Frontal cortex (tissue), 4 donors: Measurements from ENCODE around the gene SHROOM3. TPM values are rescaled to one million over a fixed set of nuclear protein-coding genes. Genes with fewer than 3 reads are reported as not detected.

Experiments
- DNase-seq, 2 donors: peaks; one replicate each; pipeline ENCODE4 v3.0.0; 2012; ENCODE audit warnings: low spot score in 2 of 2
- FAIRE-seq: peaks from 2 replicates; lab custom pipeline; 2012; peaks lifted over from hg19 to GRCh38; lab: Jason Lieb, UNC
- total RNA-seq: library from RNA; depleted of rRNA; stranded (reverse); fragments of >200 nt; gene quantifications from one replicate; pipeline ENCODE4 v1.2.3, GENCODE V29; 2014
- donor health status: control.
- donor health status: control.
- donor health status: control.

SHROOM3 gene
- total RNA-seq, 1 donor from 2014 or later: 9.8 TPM

DNA sequence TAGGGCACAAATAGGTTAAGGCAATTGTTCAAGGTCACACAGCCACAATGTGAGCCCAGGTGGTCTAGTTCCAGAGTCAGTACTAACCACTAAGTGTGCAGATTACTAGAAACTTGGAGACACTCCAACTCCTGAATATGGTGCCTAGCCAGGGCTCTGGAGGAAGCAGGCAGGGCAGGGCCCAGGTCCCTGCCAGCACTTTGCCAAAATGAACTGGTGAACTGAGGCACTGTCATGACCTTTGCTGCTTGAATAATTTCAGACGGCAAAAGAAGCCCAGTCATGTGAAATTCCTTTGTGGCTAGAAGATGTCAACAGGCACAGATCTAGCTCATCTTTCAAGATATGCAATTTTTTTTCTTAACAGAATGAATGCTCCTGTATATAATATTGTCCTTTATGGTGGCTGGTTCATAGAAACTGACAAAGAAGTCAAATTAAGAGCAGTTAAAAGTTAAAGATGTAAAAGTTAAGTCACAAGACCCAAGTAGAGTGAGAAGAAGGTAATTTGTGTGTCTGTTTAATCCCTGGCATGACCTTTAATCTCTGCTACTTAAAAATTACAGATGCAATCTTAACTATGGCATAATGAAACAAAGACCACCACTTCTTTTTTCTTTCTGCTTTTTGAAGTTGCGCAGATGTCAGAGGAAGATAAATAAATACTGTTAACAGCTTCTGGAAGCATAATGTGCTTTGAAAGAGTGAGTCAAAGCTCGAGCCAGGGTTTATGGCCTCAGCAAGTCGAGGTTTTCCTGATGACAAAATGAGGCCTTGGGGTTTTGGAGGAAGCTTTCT lies 54.1 kb downstream of the SHROOM3 start:
- FAIRE-seq (no peak), DNase-seq (no peak)

DNA sequence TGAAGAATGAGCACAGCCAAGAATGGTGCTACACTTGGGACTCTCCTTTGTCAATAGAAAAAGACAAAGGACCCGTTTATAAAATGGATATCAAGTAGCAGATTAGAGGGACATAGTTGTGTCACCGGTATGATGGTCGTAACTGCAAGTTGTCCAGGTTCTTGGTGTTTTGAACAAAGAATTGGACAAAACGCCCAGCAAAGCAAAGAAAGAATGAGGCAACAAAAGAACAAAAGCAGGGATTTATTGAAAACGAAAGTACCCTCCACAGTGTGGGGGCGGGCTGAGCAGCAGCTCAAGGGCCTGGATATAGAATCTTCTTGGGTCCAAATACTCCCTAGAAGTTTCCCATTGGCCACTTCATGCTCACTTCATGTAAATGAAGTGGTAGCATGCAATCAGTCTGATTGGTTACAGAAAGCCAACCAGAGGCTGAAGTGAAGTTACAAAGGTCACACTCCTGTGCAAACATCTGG lies 54.7 kb downstream of the SHROOM3 start:
- no peak for FAIRE-seq

DNA sequence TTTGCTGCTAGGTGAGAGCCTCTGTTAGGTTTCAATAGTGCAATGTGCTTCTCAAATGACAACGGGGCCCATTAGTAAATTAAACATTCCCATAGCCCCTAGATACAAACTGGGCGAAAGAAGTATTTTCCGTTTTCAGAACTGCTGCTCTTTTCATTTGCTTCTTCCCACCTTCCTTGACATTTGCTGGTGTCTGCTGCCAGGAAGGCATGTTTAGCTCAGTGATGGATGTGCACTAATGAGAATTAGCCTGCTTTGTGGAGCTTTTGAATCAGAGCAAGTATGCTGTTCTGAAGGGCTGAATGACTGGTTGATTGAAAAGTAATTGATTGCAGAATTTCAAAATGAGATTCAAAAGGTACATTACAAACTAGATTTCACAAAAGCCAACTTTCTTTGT lies 57.0 kb downstream of the SHROOM3 start:
- DNase-seq: no peak

More for the DNA sequence above, 54.7 kb downstream of the SHROOM3 start:
- no peak for DNase-seq

DNA sequence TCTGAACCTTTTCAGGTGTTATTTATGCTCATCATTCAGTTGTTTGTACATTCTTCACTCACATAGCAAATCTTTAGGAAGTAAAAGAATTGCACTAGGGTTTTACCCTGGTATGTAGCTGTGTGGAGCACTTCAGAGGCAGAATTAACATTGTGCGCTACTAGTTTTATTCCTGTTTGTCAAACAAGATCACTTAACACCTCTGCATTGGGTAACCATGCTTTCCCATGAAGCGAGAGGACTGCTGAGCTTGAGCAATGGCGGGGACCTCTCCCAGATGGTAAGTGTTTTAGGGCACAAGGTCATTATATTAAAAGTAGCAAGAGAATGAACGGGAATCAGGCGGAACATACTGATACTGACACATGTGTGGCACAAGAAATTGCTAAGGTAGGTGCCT lies 59.2 kb downstream of the SHROOM3 start:
- FAIRE-seq (no peak), DNase-seq (no peak)

More for the DNA sequence above, 57.0 kb downstream of the SHROOM3 start:
- FAIRE-seq: no peak

DNA sequence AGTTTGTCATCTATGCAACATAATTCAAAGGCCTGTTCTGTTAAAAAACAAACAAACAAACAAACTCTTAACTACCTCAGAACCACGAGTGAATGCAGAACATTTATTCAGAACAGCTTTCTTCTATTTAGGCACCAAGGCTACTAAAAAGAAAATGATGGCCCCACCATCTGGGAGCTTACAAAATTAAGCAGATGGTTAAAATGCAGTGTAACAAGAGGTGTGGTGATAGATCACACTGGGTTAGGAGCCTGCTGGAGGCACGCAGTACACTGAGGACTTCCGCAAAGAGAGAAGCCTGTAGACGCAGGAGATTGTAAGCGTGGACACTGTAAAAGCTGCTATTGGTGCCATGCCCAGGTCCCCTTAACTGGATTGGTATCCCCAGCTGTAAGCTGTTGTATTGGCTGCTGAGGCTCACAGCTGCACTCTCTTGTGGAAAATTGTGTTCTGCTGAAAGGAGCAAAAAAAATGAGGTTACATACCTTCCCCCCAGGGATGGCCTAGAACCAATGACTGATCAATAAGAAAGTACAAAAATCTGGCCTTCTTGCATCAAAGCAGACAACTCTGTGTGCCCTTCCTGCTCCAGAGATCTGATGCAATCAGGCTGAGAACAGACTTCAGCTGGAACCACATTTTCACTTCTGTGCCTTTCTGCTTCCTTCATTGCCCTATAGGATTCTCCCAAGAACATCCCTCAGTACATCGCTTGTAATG lies 60.0 kb downstream of the SHROOM3 start:
- DNase-seq (no peak), FAIRE-seq (no peak)

DNA sequence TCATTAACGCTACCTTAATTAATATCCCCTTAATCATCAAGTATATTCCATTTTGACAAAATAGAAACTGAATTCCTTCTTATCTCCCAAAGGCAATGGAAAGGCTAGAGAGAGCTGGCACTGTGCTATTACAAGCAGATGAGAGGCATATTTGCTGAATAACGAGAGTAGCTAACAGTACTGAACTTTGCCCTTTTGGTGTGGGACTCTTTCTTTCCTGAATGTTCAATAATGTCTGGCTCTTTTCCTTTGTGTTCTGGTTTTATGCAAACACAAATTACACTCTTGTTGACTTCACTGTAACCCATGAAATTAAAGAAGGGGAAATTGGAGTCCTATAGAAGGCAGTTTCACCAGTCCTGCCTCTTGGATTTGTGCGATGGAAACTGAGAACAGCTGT lies 63.5 kb downstream of the SHROOM3 start:
- no peak for FAIRE-seq

DNA sequence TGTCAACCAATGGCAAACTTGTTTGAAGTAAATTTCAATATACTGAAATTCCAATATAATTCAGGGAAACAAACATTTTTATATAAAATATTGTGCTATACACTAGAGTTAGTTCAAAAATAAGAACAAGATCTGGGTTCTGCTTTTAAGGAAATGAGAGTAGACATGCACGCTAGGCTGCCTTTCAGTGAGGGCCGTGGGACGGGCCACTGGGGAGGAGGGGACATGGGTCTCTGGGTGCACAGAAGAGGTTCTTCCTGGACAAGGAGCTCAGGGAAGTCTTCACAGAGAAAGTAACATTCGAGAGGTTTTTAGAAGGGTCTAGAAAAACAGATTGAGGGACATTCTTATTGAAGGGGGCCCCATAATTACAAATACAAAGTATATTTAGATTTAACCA lies 64.4 kb downstream of the SHROOM3 start:
- FAIRE-seq: no peak

More for the DNA sequence above, 63.5 kb downstream of the SHROOM3 start:
- no peak for DNase-seq

DNA sequence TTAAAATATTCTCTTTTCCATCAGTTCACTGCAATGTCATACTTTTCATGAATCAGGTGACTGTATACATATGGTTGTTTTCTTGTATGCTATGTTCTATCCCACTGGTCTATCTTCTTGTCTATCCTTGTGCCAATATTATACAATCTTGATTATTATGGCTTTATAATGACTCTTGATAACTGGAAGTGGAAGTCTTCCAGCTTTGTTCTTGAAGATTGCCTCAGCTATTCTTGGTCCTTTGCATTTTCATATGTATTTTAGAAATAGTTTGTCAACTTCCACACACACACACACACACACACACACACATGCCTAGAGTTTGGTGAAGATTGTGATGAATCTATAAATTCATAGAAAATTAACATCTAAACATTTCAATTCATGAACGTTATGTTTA lies 67.9 kb downstream of the SHROOM3 start:
- FAIRE-seq (no peak), DNase-seq (no peak)

More for the DNA sequence above, 64.4 kb downstream of the SHROOM3 start:
- no peak for DNase-seq

DNA sequence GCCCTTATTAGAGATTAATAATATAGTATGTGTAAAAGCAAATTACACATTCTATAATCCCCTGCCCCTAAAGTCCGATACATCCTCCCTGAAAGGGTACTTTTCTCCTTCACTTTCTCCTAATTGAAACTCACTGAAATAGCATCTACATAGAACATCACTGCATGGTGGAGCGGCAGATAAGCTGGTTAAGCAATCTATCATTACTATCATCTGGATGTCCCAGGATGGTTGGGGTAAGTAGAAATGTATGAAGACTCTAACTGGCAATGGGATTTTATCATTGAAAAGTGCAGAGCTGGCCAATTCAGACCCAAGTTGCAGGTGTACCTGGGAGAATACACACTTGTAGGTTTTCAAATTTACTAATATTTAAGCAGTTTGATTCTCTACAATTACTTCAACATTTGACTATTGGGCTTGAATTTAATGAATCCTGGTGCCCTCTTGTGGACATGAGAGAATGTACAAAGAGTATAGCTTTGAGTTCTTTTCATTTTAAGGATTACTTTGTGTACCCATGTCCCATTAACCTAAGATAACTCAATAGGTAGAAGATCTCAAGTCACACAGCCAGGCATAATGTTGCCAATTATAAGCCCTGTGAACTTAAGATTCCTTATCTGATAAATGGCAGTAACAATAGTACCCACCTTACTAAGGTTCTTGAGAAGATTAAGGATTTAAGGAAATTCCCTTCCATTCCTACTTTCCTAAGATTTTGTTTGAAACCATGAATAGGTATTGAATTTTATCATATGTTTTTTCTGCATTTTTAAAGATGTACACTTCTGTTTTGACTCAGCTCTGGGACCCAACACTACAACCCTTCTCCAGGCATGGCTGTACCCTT lies 69.8 kb downstream of the SHROOM3 start:
- peak; percentile 7 to 44 for DNase-seq

DNA sequence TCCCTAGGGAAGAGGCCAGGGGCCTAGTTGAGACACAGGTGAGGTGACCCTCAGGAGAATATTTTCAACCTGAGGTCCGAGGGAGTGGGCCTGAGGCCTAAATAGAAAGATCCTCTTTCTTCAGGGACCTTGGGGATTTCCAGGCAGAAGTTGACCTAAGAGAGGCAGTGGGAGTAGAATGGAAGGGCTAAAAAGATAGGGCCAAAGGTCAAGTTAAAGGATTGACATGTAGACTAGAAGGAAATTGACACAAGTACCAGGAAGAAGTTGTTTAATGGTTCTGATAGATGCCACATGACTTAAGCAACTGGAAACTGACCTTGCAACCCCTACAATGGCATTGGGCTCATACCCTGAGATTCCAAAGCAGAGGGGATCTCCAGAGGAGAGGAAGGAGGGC lies 76.9 kb downstream of the SHROOM3 start:
- no peak for FAIRE-seq
- no peak for DNase-seq

More for the DNA sequence above, 69.8 kb downstream of the SHROOM3 start:
- FAIRE-seq: peak; percentile 37

DNA sequence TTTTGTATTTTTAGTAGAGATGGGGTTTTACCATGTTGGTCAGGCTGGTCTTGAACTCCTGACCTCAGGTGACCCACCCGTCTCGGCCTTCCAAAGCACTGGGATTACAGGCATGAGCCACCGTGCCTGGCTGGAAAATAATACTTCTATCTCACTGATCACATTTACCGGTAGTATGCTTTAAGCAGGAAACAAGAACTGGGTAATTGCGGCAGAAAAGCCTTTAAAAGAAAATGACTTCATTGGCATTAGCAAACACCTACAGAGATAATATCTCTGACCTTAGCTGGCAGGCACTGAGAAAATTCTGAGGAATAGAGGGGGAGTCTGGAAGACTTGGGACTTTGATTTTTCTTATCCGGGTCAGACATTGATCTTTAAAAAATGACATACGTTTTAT lies 78.5 kb downstream of the SHROOM3 start:
- FAIRE-seq (no peak), DNase-seq (no peak)

DNA sequence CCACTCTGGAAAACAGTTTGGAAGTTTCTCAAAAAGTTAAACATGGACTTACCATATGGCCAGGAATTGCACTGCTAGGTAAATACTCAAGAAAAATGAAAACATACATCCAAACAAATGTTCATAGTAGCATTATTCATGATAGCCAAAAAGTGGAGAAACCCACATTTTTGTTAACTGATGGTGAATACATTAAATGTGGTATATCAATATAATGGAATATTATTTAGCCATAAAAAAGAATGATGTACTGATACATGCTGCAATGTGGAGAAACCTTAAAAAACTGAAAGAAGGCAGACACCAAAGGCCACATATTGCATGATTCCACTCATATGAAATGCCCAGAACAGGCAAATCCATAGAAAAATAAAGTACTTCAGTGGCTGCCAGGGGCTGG lies 79.1 kb downstream of the SHROOM3 start:
- no peak for DNase-seq
- no peak for FAIRE-seq

DNA sequence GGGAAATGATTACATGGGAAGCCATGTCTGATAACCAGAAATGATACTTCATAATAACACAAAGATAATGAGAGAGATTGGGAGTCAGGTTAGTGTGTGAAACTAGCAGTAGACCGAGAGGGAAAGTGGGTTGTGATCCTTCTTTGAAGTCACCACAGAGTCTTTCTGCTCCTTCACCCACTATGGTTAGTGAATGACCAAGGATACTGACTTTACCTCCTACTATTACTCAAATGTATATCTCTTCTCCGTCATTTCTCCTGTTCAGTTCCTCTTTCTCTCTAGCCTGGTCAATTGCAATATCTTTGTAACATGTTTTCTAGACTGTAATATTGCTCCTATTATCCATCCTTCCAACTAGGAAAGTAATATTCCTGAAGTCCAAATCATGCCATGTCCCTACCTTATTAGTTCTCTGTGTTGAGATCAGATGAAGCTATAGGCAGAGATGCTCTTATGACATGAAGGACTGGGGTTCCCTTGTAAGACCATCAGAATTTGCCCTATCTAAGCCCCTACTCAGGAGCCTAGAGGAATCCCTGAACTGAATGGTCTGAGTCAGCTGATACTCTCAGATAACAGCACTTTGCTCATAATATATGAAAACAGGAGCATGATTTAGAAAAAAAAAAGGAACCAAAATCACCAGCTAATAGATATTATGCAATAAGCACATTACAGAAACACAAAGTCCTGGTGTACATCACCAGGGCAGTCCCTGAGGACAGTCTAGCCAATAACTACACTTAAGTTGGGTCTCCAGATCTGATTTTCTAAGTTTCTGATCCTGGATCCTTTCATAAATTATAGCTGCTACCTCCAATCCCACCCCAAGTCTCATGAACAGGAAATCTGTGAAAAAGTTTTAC lies 81.2 kb downstream of the SHROOM3 start:
- FAIRE-seq (no peak), DNase-seq (no peak)

DNA sequence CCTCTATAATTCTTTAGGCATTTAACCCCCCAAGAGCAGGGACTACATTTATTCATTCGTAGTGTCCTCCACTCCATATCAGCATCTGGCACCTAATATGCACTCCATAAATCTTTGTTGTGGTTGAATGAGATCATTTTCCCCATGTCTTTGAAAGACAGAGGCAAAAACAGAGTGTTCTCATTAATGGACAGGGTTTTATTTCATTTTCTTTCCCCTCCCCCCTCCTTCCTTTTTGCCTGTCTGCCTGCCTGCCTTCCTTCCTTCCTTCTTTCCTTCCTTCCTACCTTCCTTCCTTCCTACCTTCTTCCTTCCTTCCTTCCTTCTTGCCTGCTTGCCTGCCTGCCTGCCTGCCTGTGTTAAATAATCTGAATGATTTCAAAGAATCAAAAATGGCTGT lies 83.2 kb downstream of the SHROOM3 start:
- no peak for DNase-seq
- FAIRE-seq: no peak

DNA sequence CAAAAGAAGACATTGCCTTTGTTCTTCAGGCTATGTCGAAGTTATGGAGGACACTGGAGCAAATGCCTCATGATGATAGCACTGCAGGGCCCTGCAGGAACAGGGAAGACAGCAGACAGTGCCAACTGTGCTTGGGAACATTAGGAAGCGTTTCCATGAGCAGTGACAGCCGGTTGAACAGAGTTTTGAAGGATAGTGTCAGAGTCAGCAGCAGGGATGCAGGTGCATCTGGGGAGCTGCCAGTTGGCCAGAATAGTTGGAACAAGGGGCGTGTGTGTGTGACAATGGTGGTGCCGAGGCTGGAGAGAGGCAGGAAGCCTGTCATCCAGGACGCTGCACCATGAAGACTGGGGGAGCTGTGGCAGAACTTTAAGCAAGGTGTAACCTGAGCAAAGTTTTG lies 88.6 kb downstream of the SHROOM3 start:
- DNase-seq: no peak
- no peak for FAIRE-seq

DNA sequence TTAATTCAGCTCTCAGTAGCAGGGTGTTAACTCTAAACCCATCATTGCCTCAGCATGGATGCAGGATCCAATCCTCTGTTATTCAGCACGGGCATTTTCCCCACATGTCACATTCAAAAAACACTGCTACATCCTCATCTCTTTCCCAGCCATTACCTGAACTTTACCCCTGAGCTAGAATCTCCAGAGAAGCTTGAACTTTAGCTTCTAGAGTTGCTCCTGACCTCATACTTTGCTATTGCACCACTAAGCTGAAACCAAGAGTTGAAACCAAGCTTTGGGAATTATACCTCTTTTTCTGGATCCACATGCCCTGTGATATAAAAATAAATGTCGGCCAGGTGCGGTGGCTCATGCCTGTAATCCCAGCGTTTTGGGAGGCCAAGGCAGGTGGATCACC lies 90.7 kb downstream of the SHROOM3 start:
- no peak for DNase-seq
- no peak for FAIRE-seq

DNA sequence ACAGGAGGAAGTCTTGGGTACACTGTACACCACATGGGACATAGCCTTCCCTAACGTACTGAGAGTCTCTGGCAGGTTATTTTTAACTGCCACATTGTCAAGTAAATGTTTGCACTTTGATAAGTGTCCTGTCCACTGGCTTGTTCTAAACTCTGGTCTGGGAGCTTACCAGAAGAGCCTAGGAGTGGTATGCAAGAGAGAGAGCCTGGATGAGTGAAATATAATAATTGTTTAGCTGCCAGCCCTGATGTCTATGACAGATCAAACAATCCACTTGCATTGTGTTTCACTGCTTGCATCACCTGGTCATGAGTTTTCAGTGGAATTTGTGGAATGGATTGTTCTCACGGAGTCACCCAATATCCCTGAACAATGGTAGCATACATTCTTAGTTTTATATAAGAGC lies 91.6 kb downstream of the SHROOM3 start:
- no peak for FAIRE-seq
- no peak for DNase-seq

DNA sequence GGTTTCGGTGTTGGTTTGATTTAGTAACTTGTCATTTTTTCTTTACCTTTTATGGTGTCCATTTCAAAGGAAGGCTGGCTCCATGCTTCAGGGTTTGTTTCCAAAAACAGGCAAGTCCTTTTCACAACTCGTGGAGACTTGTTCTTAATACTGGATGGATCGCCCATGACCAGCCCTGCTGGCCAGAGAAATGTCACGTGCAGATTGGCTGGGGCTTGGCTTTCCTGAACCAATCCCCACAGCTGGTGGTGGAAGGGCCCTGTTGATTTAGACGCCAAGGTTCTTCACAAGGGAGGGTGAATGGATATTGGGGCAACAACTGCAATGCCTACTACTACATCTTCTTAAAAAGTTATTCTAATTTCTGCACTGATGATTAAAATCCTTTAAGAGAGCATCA lies 92.6 kb downstream of the SHROOM3 start:
- DNase-seq (no peak), FAIRE-seq (no peak)

DNA sequence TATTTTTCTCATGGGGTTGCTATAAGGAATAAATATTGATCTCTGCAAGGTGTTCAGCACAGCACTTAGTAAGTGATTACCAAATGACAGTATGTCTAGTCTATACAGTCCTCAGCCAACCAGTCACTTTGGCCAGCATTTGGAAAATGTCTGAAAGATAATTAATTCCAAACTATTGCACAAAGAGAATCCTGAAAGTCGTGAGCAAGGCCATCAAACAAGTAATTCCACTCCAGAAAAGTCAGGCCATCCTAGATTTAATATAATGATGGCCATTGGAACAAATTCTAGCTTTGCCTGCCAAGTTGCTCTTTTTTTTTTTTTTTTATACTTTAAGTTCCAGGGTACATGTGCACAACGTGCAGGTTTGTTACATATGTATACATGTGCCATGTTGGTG lies 96.6 kb downstream of the SHROOM3 start:
- FAIRE-seq (no peak), DNase-seq (no peak)
